ENCODE measurements around the gene ESPNL.

DNA sequence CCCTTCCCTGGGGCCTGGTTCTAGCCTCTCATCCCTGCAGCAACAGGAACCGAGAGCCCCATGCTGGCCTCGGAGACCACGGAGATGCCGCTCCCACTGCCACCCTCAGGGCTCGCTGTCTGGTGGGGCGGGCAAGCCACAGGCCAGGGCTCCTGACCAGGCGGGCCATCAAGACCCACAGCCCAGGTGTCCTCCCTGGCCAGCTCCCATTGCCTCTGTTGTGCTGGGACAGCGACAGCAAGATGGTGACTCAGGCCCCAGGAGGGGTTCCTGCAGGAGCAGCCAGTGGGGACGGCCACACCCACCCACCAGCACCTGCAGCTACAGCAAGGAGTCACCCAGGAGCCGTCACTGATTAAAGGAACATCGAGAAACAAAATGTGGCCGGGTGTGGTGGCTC lies 45.7 kb downstream of the ESPNL start:
- TF ChIP-seq, protein P1, sequence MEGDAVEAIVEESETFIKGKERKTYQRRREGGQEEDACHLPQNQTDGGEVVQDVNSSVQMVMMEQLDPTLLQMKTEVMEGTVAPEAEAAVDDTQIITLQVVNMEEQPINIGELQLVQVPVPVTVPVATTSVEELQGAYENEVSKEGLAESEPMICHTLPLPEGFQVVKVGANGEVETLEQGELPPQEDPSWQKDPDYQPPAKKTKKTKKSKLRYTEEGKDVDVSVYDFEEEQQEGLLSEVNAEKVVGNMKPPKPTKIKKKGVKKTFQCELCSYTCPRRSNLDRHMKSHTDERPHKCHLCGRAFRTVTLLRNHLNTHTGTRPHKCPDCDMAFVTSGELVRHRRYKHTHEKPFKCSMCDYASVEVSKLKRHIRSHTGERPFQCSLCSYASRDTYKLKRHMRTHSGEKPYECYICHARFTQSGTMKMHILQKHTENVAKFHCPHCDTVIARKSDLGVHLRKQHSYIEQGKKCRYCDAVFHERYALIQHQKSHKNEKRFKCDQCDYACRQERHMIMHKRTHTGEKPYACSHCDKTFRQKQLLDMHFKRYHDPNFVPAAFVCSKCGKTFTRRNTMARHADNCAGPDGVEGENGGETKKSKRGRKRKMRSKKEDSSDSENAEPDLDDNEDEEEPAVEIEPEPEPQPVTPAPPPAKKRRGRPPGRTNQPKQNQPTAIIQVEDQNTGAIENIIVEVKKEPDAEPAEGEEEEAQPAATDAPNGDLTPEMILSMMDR (conservative IDR thresholded peaks at IDR 0.05; ENCODE audit: low read length), result no peak
- TF ChIP-seq EZH2phosphoT487 (IDR thresholded peaks at IDR 0.05; ENCODE audit: borderline replicate concordance), result no peak
